ENCODE measurements around the gene PCDHAC1. TPM values are rescaled to one million over a fixed set of nuclear protein-coding genes. Genes with fewer than 3 reads are reported as not detected.
A peak's percentile ranks its signal among the peaks of the same experiment; 100 is the strongest.

PCDHAC1 gene
- total and polyA plus RNA-seq, 8 donors = 0.34 to 2.0 (median 1.4) TPM

- Histone ChIP-seq H3K4me3 (peak overlapping the region in 3 of 4 donors; percentile 14 to 70 (median 46)), H3K27ac (no peak overlapping the region), H3K9me3 (no peaks in the 10 kb centered on the region), H3K4me1 (no peaks in the 10 kb centered on the region), H3K36me3 (no peaks in the 10 kb centered on the region), H3K27me3 (no peaks in the 10 kb centered on the region)
- DNase-seq (no peak), FAIRE-seq (no peak), ATAC-seq (peak in 2 of 4 donors; percentile 7 to 9)
- WGBS, 2 donors = 32 to 33% methylated on average over 34 of the region's 34 CpGs
- intact Hi-C loops (cut with DNase I) = no loop called here
- TF ChIP-seq CTCF (IDR thresholded peaks at IDR 0.05) = no peak
Observed at GRCh38 chr5:140967226-140967893, 41.3 kb downstream of the PCDHAC1 start.

- Histone ChIP-seq H3K27ac (no peak overlapping the region), H3K36me3 (no peaks in the 10 kb centered on the region), H3K27me3 (no peaks in the 10 kb centered on the region), H3K9me3 (no peaks in the 10 kb centered on the region), H3K4me1 (no peaks in the 10 kb centered on the region), H3K4me3 (no peak overlapping the region)
- no peak for FAIRE-seq
- ATAC-seq = no peak
- TF ChIP-seq CTCF (IDR thresholded peaks at IDR 0.05) = no peak
- intact Hi-C loops (cut with DNase I) = no loop called here
- DNase-seq = no peak
Observed at GRCh38 chr5:140969880-140970279, 43.8 kb downstream of the PCDHAC1 start.

- H3K27me3 ChIP-seq = no peaks in the 10 kb centered on the region
- DNase-seq (no peak), FAIRE-seq (no peak), ATAC-seq (no peak)
- no peaks in the 10 kb centered on the region for H3K9me3 ChIP-seq
- H3K36me3 ChIP-seq = no peaks in the 10 kb centered on the region
- intact Hi-C loops (cut with DNase I) = no loop called here
- TF ChIP-seq CTCF (IDR thresholded peaks at IDR 0.05) = no peak
- no peak overlapping the region for H3K4me3 ChIP-seq
- H3K4me1 ChIP-seq = no peaks in the 10 kb centered on the region
- no peak overlapping the region for H3K27ac ChIP-seq
Observed at GRCh38 chr5:140973550-140973949, 47.5 kb downstream of the PCDHAC1 start.

- Histone ChIP-seq H3K27me3 (no peaks in the 10 kb centered on the region), H3K4me1 (no peaks in the 10 kb centered on the region), H3K27ac (no peak overlapping the region), H3K36me3 (no peaks in the 10 kb centered on the region), H3K4me3 (no peak overlapping the region), H3K9me3 (no peaks in the 10 kb centered on the region)
- FAIRE-seq (no peak), DNase-seq (no peak), ATAC-seq (peak in 1 of 4 donors; percentile 53)
- intact Hi-C loops (cut with DNase I) = no loop called here
- WGBS, 2 donors = 77 to 78% methylated on average over 3 of the region's 3 CpGs
- TF ChIP-seq CTCF (IDR thresholded peaks at IDR 0.05) = no peak
Observed at GRCh38 chr5:140977003-140977402, 50.9 kb downstream of the PCDHAC1 start.

GRCh38 chr5:140978260-140978659 is 52.2 kb downstream of the PCDHAC1 start:
- no peaks in the 10 kb centered on the region for H3K36me3 ChIP-seq
- no peak for FAIRE-seq
- H3K27ac ChIP-seq = no peak overlapping the region
- intact Hi-C loops (cut with DNase I) = no loop called here
- H3K27me3 ChIP-seq = no peaks in the 10 kb centered on the region
- no peaks in the 10 kb centered on the region for H3K4me1 ChIP-seq
- DNase-seq = no peak
- ATAC-seq = peak in 1 of 4 donors; percentile 60
- WGBS, 2 donors = 57 to 66% methylated on average over 2 of the region's 2 CpGs
- no peak for TF ChIP-seq CTCF (IDR thresholded peaks at IDR 0.05)
- H3K9me3 ChIP-seq = no peaks in the 10 kb centered on the region
- H3K4me3 ChIP-seq = no peak overlapping the region
